Measurements from ENCODE around the gene TTC39B.

The TTC39B gene

DNA sequence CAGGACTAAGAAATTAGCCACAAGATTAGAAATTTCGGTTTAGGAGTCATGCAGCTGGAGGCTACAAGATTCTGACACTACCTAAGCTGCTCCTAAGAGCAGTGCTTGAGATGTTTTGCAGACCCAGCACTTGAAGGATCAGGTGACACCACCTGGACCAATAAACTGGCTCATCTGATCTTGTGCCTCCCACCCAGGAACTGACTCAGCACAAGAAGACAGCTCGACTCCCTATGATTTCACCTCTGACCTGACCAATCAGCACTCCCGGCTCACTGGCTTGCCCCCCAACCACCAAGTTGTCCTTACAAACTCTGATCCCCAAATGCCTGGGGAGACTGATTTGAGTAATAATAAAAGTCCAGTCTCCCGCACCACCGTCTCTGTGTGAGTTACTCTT, 170.4 kb downstream of the TTC39B start:
- DNase-seq (ENCODE audit: low read depth in 2 of 2, low spot score in 1 of 2) = no peak

DNA sequence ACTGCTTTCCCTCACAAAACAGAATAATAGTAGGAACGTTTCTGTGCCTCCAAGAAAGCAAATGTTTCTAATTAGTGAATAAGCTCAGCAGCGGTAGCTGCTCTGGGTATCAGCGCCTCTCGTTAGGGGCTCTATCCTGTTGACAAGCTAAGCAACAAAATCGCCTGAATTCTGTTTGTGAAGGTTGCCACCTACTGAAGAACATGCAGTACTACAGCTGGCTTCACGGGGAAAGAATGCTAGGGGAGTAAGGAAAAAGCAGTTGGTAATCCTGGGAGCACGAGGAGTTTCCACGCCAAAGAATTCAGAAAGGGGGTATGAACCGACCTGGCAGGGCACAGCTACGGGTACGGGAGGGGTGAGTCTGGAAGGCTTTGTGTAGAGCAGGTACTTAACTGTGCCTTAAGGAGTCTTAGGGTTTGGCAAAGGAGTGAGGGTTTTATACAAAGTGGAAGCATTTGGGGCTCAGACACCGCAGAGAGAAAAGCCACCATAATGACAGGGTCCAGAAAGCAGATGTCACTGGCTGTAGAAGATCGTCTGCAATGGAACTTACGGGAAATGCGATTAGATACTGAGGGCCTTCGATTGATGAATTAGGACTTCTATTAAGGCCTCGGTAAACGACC, 171.7 kb downstream of the TTC39B start:
- DNase-seq (ENCODE audit: low read depth in 2 of 2, low spot score in 1 of 2) = no peak

DNA sequence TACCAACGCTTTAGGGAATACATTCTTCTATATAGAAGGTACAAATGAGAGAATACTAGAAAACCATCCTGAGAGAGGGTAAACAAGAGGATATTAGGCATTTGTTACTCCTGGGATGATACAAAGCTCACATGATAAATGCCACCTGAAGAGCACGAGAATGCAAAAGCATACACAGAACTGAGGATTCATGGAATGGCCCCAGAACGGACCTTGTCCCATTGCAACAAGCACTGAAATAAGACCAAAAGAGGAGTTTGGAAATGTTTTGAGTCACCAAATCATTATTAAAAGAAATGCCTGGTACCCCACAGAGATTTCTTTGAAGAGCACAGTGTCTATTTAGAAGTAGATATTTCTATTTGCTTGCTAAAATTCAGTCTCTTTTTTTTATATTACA, 173.5 kb downstream of the TTC39B start:
- no peak for DNase-seq (ENCODE audit: low read depth in 2 of 2, low spot score in 1 of 2)

DNA sequence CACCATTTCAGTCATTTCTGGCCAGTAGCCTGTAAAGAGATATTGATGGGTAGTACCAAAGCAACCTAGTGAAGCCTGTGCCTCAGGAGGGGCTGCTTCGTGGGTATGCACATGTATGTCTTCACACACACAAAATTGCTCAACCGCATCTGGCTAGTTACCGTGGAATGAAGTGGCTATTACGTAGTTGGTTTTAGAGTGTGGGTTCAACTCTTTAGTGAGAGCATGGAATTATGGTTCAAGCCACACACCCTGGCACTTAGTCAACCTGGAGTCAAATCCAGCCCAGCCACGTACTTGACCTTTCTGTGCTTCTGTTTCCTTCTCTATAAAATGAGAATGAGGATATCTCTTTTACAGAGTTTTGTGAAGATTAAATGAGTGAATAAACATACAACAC, 174.9 kb downstream of the TTC39B start:
- no peak for DNase-seq (ENCODE audit: low read depth in 2 of 2, low spot score in 1 of 2)

DNA sequence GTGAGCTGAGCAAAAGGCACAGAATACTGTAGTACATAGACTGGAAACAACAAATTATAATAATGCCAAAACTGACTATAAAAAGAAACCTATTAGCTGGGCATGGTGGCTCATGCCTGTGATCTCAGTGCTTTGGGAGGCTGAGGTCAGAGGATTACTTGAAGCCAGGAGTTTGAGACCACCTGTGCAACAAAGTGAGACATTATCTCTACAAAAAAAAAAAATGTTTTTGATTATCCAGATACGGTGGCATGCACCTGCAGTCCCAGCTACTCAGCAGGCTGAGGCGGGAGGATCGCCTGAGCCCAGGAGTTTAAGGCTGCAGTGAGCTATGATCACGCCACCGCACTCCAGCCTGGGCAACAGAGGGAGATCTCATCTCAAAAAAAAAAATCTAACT, 175.9 kb downstream of the TTC39B start:
- DNase-seq (ENCODE audit: low read depth in 2 of 2, low spot score in 1 of 2) = no peak

DNA sequence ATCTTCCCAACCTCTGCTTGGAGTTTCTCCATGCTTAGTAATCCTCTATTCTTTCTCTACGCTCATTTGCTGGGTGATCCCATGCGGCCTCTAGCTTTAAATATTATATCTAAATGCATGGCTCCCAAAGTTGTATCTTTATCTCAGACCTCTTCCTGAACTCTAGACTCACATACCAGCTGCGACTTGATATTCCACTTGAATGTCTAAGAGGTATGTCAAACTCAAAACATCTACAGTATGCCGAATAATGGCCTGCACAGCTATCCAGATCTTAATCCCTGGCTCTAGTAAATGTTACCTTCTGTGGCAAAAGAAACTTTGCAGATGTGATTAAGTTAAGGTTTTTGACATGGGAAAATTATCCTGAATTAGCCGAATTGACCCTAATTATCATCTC, 179.2 kb downstream of the TTC39B start:
- no peak for DNase-seq (ENCODE audit: low read depth in 2 of 2, low spot score in 1 of 2)

DNA sequence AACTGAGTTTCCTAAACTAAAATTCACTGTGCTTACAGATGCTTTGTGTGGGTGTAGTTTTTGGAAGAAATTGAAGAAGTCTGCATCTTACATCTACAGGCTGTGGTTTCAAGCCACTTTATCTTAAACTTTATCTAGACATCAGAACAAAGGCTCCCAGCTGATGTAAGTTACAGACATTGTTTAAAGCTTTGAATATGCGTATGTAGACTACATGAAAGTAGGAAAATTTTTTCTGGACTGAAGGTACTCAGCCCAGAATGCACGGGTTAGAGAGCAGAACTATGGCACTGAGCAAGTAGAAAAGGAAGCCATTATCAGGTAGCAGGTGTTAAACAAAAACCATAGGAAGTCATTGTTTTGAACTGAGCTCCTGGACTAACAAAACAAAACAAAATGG, 185.4 kb downstream of the TTC39B start:
- DNase-seq (ENCODE audit: low read depth in 2 of 2, low spot score in 1 of 2) = no peak

DNA sequence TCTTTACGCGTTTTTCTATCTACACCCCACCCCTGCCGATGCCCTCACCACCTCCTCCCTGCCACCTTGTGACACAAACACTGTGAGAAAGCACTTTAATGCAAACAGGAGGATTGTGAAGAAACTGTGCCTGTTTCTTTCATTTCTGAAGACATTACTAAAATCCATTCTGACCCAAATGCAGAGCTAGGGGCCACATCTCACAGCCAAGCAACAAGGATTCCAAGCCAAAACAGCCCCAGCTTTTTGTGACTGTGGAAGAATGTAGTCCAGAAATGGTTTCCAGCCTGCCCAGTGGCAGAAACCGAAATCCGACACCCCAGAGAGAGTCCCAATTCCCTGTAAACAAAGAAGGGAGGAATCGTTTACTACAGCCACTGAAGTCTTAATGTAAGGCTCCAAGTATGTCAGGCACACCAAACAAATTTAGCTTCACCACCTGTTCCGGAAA, 190.9 kb downstream of the TTC39B start:
- no peak for DNase-seq (ENCODE audit: low read depth in 2 of 2, low spot score in 1 of 2)

DNA sequence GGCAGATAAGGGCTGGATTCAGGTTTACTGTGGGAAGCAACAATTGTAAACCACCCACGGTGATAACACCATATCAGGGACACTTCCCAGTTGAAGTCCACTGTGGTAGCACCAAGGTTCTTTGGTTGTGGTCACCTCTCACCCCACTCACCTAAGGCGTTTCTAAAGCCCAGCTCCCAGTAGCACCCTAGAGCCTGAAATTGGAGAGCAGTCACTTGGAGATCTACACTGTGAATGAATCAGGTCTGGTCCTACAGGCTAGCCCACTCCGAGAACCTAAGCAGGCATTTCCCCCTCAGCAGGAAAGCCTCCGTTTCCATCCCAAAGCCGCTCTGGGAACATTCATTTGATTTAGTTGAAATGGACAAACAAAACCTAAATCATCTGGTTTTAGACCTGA, 191.3 kb downstream of the TTC39B start:
- no peak for DNase-seq (ENCODE audit: low read depth in 2 of 2, low spot score in 1 of 2)

DNA sequence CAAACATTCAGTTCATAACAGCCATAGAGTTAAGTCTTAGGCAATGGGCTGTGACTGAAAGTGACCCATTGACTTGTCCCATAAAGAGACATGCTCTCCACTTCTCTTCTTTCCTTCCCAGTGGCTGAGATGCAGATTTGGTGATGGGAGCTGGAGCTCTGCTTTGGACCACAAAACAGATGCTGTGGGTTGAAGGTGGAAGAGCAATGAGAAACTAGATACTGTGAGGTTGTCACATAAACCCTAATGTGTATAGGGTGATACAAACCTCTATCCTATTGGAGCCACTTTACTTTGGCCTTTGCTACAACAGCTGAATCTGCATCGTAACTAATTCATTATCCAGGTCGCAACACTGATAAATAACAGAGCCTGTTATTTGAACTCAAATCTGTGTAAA, 192.0 kb downstream of the TTC39B start:
- no peak for DNase-seq (ENCODE audit: low read depth in 2 of 2, low spot score in 1 of 2)
